ENCODE measurements around the gene RPS2. TPM values are rescaled to one million over a fixed set of nuclear protein-coding genes. Genes with fewer than 3 reads are reported as not detected.

Gene RPS2
- total and polyA plus RNA-seq, 2 donors (not counting 1 experiment from before 2014, with no cell fraction given): 3,261 to 6,138 TPM

GRCh38 chr16:1945559-1946391 lies 18.9 kb downstream of the RPS2 start:
- no peak for ATAC-seq (ENCODE audit: low read depth)

More at GRCh38 chr16:1945559-1946391, 18.9 kb downstream of the RPS2 start:
- no peak overlapping the region for H3K4me3 ChIP-seq (ENCODE audit: control extremely low read depth in 1 of 5, extremely low read depth in 1 of 5, insufficient read depth in 1 of 5, low read depth in 2 of 5, low read length in 4 of 5)
- TF ChIP-seq CTCF (IDR thresholded peaks at IDR 0.05): no peak
- no peak for TF ChIP-seq EZH2 (IDR thresholded peaks at IDR 0.05; ENCODE audit: borderline replicate concordance, insufficient read depth, low read depth, low read length, poor library complexity, severe bottlenecking)
- peaks cover 14 to 19% of the 10 kb centered on the region in 2 donors for H3K4me1 ChIP-seq (ENCODE audit: control insufficient read depth in 2 of 2, insufficient read depth in 2 of 2, low read length in 2 of 2)
- H3K27me3 ChIP-seq (replicated peaks in 1 of 4; ENCODE audit: control extremely low read depth in 1 of 4, control insufficient read depth in 3 of 4, insufficient read depth in 4 of 4, low read length in 3 of 4): no peaks in the 10 kb centered on the region
- H3K79me2 ChIP-seq (ENCODE audit: control insufficient read depth, insufficient read depth, low read length): no peaks in the 10 kb centered on the region
- Mint-ChIP-seq H3K27me3 (no peaks in the 10 kb centered on the region), H3K9me3 (ENCODE audit: insufficient read depth) (no peaks in the 10 kb centered on the region), H3K4me3 (no peak overlapping the region), H3K4me1 (peaks cover 21% of the 10 kb centered on the region), H3K27ac (no peak overlapping the region)
- ChIA-PET CTCF (interaction anchor here (1.6 kb wide), 1 partner anchor 17 kb away, joined by 7 read pairs; no protein-coding TSS in a partner anchor), POLR2A (interaction anchor here (0.6 kb wide), 1 partner anchor 411 kb away, joined by 3 read pairs; no protein-coding TSS in a partner anchor)
- no peak overlapping the region for H3K4me2 ChIP-seq (replicated peaks; ENCODE audit: low read depth, low read length, poor library complexity, severe bottlenecking)
- no peaks in the 10 kb centered on the region for H3K36me3 ChIP-seq (replicated peaks in 1 of 2; ENCODE audit: control extremely low read depth in 1 of 2, control insufficient read depth in 1 of 2, extremely low read depth in 1 of 2, insufficient read depth in 2 of 2, low read length in 1 of 2)
- H3K27ac ChIP-seq (ENCODE audit: low read length in 2 of 2): no peak overlapping the region
- DNase-seq: no peak
- 91% methylated on average over 16 of the region's 19 CpGs for WGBS (ENCODE audit: insufficient coverage)
- no peaks in the 10 kb centered on the region for H4K20me1 ChIP-seq (ENCODE audit: control insufficient read depth, insufficient read depth, low read length, poor library complexity, severe bottlenecking)
- H2AFZ ChIP-seq (ENCODE audit: insufficient read depth, low read depth, low read length, poor library complexity, severe bottlenecking): no peak overlapping the region
- H3K9me3 ChIP-seq (ENCODE audit: control extremely low read depth in 1 of 3, control insufficient read depth in 2 of 3, insufficient read depth in 1 of 3, low read length in 2 of 3): no peaks in the 10 kb centered on the region
- no peak overlapping the region for H3K9ac ChIP-seq (ENCODE audit: low read length)
- intact Hi-C loops (cut with micrococcal nuclease): loop anchor here (10.0 kb wide), 1 partner anchor 49 kb away; no protein-coding TSS in a partner anchor
